ENCODE measurements around the gene EIF4A3. TPM values are rescaled to one million over a fixed set of nuclear protein-coding genes. Genes with fewer than 3 reads are reported as not detected.

The EIF4A3 gene
- total RNA-seq, 1 donor from 2014 or later = 92.0 TPM

DNA sequence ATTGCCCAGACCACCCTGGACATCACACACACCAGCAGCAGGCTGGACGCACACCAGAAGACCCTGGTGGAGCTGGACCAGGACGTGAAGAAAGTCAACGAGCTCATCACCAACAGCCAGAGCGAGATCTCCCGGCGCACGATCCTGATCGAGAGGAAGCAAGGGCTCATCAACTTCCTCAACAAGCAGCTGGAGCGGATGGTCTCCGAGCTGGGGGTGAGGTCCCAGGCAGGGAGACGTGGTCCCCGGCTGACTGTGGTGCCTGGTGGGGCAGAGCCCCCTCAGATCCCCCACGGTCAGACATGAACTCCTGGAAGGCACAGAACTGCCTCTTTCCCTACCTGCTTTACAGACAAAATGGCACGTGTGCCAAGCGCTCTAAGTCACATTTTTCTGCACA, 62.2 kb downstream of the EIF4A3 start:
- no peak for DNase-seq (ENCODE audit: low spot score)

Small RNA genes within 50 kb of the gene (microRNA-seq; reads per million reads assigned to microRNA genes)
- not detected for gene MIR1268B (ENCODE audit: borderline number of aligned reads)

Other genes starting within 250 kb of the EIF4A3 start
- gene TBC1D16, start 111.3 kb downstream of the EIF4A3 start, total RNA-seq = 111 TPM
- 7.9 TPM for gene CCDC40, start 110.5 kb downstream of the EIF4A3 start, total RNA-seq
- gene GAA, start 45.5 kb downstream of the EIF4A3 start, total RNA-seq = 61.4 TPM
- not detected for gene CARD14, start 22.9 kb upstream of the EIF4A3 start, total RNA-seq
- gene SGSH, start 73.2 kb upstream of the EIF4A3 start, total RNA-seq = 44.7 TPM
- 13.2 TPM for gene SLC26A11, start 73.3 kb upstream of the EIF4A3 start, total RNA-seq
- 168 TPM for gene RNF213, start 113.7 kb upstream of the EIF4A3 start, total RNA-seq

All from mesenteric fat pad (tissue), 1 donor.